K562 (cell line): Measurements from ENCODE around the gene H2BK1. TPM values are rescaled to one million over a fixed set of nuclear protein-coding genes. Genes with fewer than 3 reads are reported as not detected.

ENCODE experiments used
- BACH1 ChIP-seq: fragments of 200-800 bp; sonication (Bioruptor generic); IDR thresholded peaks from 2 replicates; pipeline ENCODE4 v1.6.1; 2016; ENCODE audit warnings: missing genetic modification characterization, missing compliant biosample characterization
- BCLAF1 ChIP-seq, 2 experiments: fragments of 450-650 bp in 1 of 2; IDR thresholded peaks; 2 replicates each; pipeline ENCODE4 v1.6.1; 2011 to 2017; ENCODE audit warnings: low read depth in 2 of 2, antibody characterized with exemption in 1 of 2, borderline replicate concordance in 1 of 2, low read length in 1 of 2, mild to moderate bottlenecking in 1 of 2, mixed read lengths in 1 of 2; ENCODE audit not compliant: control insufficient read depth in 1 of 2
- CBFA2T3 ChIP-seq: fragments of 450-650 bp; IDR thresholded peaks from 2 replicates; pipeline ENCODE4 v1.6.1; 2017
- CBFB ChIP-seq: sonication (generic); formaldehyde crosslinking; IDR thresholded peaks from 2 replicates; pipeline ENCODE4 v1.4.0; 2020; ENCODE audit warnings: mild to moderate bottlenecking, missing genetic modification reagents
- CLOCK ChIP-seq: fragments of 250-450 bp; sonication (Bioruptor Pico); IDR thresholded peaks from 2 replicates; pipeline ENCODE4 v1.4.0; 2020; ENCODE audit warnings: mild to moderate bottlenecking, moderate library complexity, borderline replicate concordance
- DEAF1 ChIP-seq: fragments of 450-650 bp; formaldehyde crosslinking; IDR thresholded peaks from 2 replicates; pipeline ENCODE4 v1.4.0; 2020; ENCODE audit warnings: mild to moderate bottlenecking, moderate library complexity
- ELF4 ChIP-seq: fragments of 450-650 bp; formaldehyde crosslinking; IDR thresholded peaks from 2 replicates; pipeline ENCODE4 v1.4.0; 2022; ENCODE audit warnings: missing genetic modification characterization
- ESRRA ChIP-seq: fragments of 450-650 bp; IDR thresholded peaks from 2 replicates; pipeline ENCODE4 v1.6.1; 2014; ENCODE audit warnings: low read depth, mild to moderate bottlenecking, moderate library complexity, borderline replicate concordance
- ETV6 ChIP-seq, 3 experiments: fragments of 150-350 bp in 1 of 3; sonication (generic) in 1 of 3; formaldehyde crosslinking in 1 of 3; IDR thresholded peaks; 2 replicates each; pipeline versions ENCODE4 v1.6.1 to v1.8.0; 2014 to 2022; ENCODE audit warnings: borderline replicate concordance in 2 of 3, low read depth in 2 of 3, antibody characterized with exemption in 1 of 3, low read length in 1 of 3, mild to moderate bottlenecking in 1 of 3, missing genetic modification reagents in 1 of 3
- HOMEZ ChIP-seq: fragments of 250-450 bp; sonication (Bioruptor Pico); IDR thresholded peaks from 2 replicates; pipeline ENCODE4 v1.4.0; 2020; ENCODE audit warnings: mild to moderate bottlenecking, moderate library complexity
- SFPQ ChIP-seq: fragments of 200-400 bp; formaldehyde crosslinking; IDR thresholded peaks from 2 replicates; pipeline ENCODE4 v1.6.1; 2017; ENCODE audit warnings: mild to moderate bottlenecking, low read depth, low read length, moderate library complexity
- TFE3 ChIP-seq: fragments of 450-650 bp; formaldehyde crosslinking; IDR thresholded peaks from 2 replicates; pipeline ENCODE4 v1.4.0; 2020; ENCODE audit warnings: mild to moderate bottlenecking, mixed read lengths
- ZNF316 ChIP-seq: fragments of 450-650 bp; IDR thresholded peaks from 2 replicates; pipeline ENCODE4 v1.6.1; 2016
- ZNF507 ChIP-seq: conservative IDR thresholded peaks from 2 replicates; pipeline ENCODE4 v1.6.1; 2017; ENCODE audit warnings: missing genetic modification characterization, missing compliant biosample characterization
- polyA plus RNA-seq, 8 experiments: library from polyadenylated mRNA; depleted of rRNA in 4 of 8; stranded (reverse) in 5 of 8; unstranded in 3 of 8; fragments of >200 nt; fragmentation: Nextera tagmentation in 2 of 8; fragmentation: Illumina TruSeq in 1 of 8; extraction: Ambion mirVana in 2 of 8; extraction: Trizol in 1 of 8; gene quantifications; 2 replicates each; pipeline versions ENCODE4 v1.2.1 to v1.2.3, GENCODE V29; 2011 to 2014; ENCODE audit warnings: inconsistent platforms in 1 of 8, missing spikeins in 1 of 8
- total RNA-seq, 7 experiments: library from RNA; depleted of rRNA in 6 of 7; stranded (reverse); fragments of >200 nt in 6 of 7; fragmentation: Illumina TruSeq in 2 of 7; extraction: Trizol in 2 of 7; gene quantifications; 2 replicates each; pipeline versions ENCODE4 v1.2.1 to v1.2.3, GENCODE V29; 2011 to 2021; ENCODE audit warnings: low replicate concordance in 1 of 7

The H2BK1 gene
- total and polyA plus RNA-seq, 9 of the 15 experiments (the other 6 are each of a cell fraction or from before 2014, with no cell fraction given) = not detected

GRCh38 chr7:151212626-151213025, 2.3 kb upstream of the H2BK1 start (continued):
- no peak for TF ChIP-seq CLOCK (CRISPR knock-in tag)
- TF ChIP-seq CBFB = no peak
- no peak for TF ChIP-seq ZNF316
- no peak for TF ChIP-seq ETV6 (IDR thresholded peaks at IDR 0.05; ENCODE audit: borderline replicate concordance in 1 of 2, low read depth in 2 of 2, low read length in 1 of 2)
- no peak for TF ChIP-seq ETV6 (CRISPR knock-in tag; IDR thresholded peaks at IDR 0.05; ENCODE audit: borderline replicate concordance)
- no peak for TF ChIP-seq ESRRA
- TF ChIP-seq BCLAF1 (IDR thresholded peaks at IDR 0.05; ENCODE audit: borderline replicate concordance in 1 of 2, control insufficient read depth in 1 of 2, low read depth in 2 of 2, low read length in 1 of 2) = no peak
- TF ChIP-seq ZNF507 = no peak
- TF ChIP-seq HOMEZ = no peak
- TF ChIP-seq BACH1 (tag) = no peak
- TF ChIP-seq SFPQ = no peak
- no peak for TF ChIP-seq TFE3
- no peak for TF ChIP-seq CBFA2T3
- no peak for TF ChIP-seq DEAF1
- TF ChIP-seq ELF4 = no peak
